Eye (tissue), 1 donor: ENCODE measurements around the gene PAQR4.
"Not testable (repeated sequence)": the region's sequence is repeated elsewhere in the genome, so short reads cannot be mapped to it uniquely, and the experiment has no call there.

ENCODE experiments used
- DNase-seq: peaks from one replicate; pipeline ENCODE4 v3.0.0-alpha.2; 2015

The PAQR4 gene

GRCh38 chr16:2968738-2969544 is at the start of gene PAQR4:
Gene PAQR4 (plus strand): TSS chr16:2969348. CDS start chr16:2969675, 327 bp downstream.
- DNase-seq: peak; percentile 94

GRCh38 chr16:2919511-2920255 is 49.5 kb upstream of the PAQR4 start:
- peak; percentile 94 for DNase-seq

DNA sequence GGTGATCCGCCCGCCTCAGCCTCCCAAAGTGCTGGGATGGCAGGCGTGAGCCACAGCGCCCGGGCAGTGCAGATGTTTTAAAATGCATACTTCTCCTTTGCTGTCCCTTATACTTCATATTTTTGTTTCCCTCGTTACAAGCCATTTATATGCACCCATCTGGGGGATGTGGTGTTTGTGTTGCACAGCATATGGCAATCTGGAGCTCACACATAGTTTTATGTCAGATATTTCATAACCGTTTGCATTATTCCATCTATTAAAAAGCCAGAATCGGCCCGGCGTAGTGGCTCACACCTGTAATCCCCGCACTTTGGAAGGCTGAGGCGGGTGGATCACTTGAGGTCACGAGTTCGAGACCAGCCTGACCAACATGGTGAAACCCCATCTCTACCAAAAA is 45.7 kb upstream of the PAQR4 start:
- DNase-seq: no peak

DNA sequence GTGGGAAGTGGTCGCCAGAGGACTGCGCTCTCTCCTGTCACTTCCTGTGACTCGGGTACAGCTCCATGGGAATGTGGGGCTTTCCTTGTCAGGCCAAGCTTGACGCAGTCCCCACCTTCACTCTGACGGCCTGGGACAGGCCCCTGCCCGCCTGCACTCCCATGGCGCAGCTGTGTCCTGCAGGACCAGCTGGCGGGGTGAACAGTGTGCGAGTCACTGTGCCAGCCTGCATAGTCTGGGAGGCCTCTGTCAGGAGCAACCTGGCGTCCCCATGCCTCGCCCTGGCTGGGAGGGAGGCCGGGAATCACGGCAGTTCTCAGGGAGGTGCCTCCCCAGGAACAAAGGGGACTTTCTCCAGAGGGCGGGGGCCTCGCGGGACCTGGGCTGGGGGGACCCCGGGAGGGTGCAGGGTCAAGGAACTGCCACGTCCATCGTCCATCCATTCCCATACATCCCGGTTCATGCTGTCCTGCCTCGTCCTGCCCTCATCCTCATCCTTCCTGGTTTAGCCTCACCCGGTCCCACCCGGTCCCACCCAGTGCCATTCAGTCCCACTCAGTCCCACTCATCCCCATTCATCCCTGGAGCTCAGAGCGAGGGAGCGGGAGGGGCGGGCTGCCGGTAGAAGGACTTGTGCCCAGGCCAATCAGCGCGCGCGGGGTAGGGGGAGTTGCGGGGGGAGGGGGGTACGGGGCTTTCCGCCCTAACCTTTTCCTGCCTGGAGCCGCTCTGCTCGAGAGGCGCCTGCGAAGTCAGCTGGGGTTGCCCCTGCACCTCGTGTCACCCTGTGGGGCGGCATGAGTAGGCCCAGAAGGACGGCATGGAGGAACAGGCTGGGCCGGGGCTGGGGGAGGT is 44.0 kb upstream of the PAQR4 start:
- peak; percentile 65 for DNase-seq

GRCh38 chr16:2925951-2926649 is 43.0 kb upstream of the PAQR4 start:
- peak; percentile 40 for DNase-seq

GRCh38 chr16:2926650-2926999 is 42.5 kb upstream of the PAQR4 start:
- no peak for DNase-seq

DNA sequence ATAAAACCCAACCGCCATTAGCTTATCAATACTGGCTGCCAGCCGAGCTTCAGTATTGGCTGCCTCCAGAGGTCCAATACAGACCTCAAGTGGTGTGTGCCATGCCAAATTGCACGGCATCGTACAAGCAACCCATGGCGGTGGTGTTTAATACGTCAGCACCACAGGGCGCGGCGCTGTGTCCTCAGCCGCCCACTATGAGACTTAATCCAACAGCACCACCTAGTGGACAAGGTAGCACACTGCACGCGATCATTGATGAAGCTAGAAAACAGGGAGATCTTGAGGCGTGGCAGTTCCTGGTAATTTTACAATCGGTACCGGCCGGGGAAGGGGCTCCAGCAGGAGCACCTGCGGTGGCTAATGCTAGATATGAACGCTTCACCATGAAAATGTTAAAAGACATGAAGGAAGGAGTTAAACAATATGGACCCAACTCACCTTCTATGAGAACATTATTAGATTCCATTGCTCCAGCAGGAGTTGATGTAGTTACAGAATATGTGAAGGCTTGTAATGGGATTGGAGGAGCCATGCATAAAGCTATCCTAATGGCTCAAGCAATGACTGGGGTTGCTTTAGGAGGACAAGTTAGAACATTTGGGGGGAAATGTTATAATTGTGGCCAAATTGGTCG is 42.0 kb upstream of the PAQR4 start:
- peak; percentile 96 for DNase-seq

DNA sequence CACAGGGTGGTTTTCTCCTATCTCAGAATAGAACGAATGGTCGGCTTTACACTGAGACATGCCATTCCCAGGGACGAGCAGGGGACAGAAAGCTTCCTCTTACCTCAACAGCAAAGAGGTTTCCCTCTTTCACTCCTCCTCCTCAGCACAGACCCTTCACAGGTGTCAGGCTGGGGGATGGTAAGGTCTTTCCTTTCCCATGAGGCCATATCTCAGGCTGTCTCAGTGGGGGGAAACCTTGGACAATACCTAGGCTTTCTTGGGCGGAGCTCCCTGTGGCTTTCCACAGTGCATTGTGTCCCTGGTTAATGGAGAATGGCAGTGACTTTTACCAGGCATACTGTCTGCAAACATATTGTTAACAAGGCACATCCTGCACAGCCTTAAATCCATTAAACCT is 41.0 kb upstream of the PAQR4 start:
- not testable (repeated sequence) for DNase-seq

DNA sequence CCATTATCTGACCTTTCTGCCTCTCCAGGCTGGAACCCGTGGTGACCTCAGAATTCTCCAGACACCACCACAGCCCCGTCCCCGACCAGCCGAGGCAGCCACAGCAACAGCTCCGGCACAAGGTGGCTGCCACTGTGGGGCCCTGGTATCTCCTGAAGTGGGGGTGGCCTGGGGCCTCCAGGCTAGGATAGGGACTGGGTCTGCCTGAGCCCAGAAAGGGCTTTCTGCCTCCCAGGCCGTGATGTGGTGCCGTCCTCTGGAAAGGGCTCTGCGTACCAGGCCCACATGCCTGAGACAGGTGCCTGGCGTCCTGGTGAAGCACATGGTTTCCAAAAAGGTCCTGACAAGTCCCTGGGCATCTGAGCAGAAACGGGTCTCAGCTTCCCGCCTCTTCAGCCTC is 40.4 kb upstream of the PAQR4 start:
- no peak for DNase-seq

GRCh38 chr16:2929693-2930092 is 39.5 kb upstream of the PAQR4 start:
- no peak for DNase-seq

- DNase-seq: no peak
These were observed 38.9 kb upstream of the PAQR4 start for GRCh38 chr16:2930236-2930635.

DNA sequence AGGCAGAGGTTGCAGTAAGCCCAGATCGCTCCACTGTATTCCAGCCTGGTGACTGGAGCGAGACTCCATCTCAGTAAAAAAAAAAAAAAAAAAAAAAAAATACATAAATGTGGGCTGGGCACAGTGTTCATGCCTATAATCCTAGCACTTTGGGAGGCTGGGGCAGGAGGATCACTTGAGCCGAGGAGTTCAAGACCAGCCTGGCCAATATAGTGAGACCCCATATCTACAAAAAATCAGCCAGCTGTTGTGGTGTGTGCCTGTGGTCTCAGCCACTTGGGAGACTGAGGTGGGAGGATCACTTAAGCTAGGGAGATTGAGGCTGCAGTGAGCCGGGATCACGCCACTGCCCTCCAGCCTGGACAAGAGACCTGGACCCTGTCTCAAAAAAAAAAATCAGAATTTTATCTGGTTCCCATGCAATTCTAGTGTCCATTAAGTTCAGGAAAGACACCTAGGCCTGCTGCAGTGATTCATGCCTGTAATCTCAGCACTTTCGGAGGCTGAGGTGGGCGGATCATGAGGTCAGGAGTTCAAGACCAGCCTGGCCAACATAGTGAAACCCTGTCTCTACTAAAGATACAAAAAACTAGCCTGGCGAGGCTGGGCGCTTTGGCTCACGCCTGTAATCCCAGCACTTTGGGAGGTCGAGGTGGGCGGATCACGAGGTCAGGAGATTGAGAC is 37.8 kb upstream of the PAQR4 start:
- not testable (repeated sequence) for DNase-seq

DNA sequence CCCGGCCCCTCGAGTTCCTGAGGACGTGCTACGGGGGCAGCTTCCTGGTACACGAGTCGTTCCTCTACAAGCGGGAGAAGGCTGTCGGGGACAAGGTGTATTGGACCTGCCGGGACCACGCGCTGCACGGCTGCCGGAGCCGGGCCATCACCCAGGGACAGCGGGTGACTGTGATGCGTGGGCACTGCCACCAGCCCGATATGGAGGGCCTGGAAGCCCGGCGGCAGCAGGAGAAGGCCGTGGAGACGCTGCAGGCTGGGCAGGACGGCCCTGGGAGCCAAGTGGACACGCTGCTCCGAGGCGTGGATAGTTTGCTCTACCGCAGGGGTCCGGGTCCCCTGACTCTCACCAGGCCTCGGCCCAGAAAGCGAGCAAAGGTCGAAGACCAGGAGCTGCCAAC is 36.0 kb upstream of the PAQR4 start:
- DNase-seq: no peak

GRCh38 chr16:2933701-2934100 is 35.4 kb upstream of the PAQR4 start:
- DNase-seq: no peak

DNA sequence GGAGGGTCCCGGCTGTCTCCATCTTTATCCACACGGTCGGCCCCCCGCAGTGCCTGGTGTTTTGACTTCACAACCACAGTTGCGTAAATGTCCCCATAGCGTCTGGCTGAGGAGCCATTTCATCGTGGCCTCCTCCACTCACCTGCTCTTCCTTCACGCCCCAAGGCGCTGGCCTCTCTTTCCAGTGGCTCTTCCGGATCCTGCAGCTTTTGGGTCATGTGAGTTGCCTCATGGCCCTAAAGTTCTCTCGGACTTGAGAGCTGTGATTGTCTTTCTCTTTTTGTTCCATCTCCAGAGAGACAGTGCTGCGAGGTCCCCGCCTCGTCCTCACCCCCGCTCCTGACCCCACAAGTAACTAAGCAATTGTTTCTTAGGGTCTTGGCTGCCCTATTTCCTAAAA is 34.7 kb upstream of the PAQR4 start:
- no peak for DNase-seq

DNA sequence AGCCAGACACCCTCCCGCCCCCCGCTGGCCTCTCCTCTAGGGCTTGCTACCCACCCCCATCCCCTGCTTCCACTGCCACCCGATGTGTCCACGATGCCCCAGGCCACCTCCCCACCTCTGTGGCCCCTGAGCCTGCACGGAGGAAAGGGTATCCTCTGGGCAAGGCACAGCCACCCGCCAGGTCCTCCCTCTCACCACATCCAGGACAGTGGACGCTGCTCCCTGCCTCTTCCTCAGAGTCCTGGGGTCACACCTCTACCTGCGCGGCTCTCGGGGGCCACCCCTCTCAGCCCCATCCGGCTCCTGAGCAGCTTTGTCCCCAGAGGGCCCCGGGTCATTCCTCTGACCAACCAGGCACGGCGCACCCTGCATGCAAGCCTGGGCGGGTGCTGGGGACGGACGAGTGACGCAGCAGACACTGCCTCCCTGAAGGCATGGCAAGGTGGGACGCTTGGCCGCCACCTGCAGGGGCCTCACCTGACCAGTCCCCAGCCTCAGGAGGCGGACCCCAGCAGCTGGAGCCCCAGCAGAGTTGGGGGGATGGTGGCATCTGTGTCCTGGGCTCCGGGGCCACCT is 32.6 kb upstream of the PAQR4 start:
- DNase-seq: no peak

- no peak for DNase-seq
These were observed 32.0 kb upstream of the PAQR4 start for GRCh38 chr16:2937170-2937569.

GRCh38 chr16:2938206-2938605 is 30.9 kb upstream of the PAQR4 start:
- no peak for DNase-seq

GRCh38 chr16:2939968-2940367 is 29.2 kb upstream of the PAQR4 start:
- DNase-seq: no peak

- no peak for DNase-seq
These were observed 27.1 kb upstream of the PAQR4 start for GRCh38 chr16:2942045-2942444.

GRCh38 chr16:2943716-2944115 is 25.4 kb upstream of the PAQR4 start:
- DNase-seq: not testable (repeated sequence)
